Neural progenitor cell (in vitro differentiated cells): ENCODE measurements around the gene OR8G5. TPM values are rescaled to one million over a fixed set of nuclear protein-coding genes. Genes with fewer than 3 reads are reported as not detected.

Experiments
- DNase-seq: peaks from one replicate; pipeline ENCODE4 v3.0.0-alpha.2; 2016; ENCODE audit warnings: low spot score
- H2AFZ ChIP-seq: fragments of 200-600 bp; sonication (generic); replicated peaks from 2 replicates; pipeline ENCODE4 v1.6.1; 2016; ENCODE audit warnings: antibody characterized with exemption
- H3F3A ChIP-seq: fragments of 200-600 bp; sonication (generic); 2 replicates; pipeline ENCODE4 v1.6.1; 2016; ENCODE audit warnings: antibody characterized with exemption, low read depth
- H3K27ac ChIP-seq: fragments of 200-600 bp; sonication (generic); 2 replicates; pipeline ENCODE4 v1.5.1; 2016; ENCODE audit warnings: mild to moderate bottlenecking
- H3K27me3 ChIP-seq: fragments of 200-600 bp; sonication (generic); 2 replicates; pipeline ENCODE4 v1.6.1; 2016; ENCODE audit warnings: mild to moderate bottlenecking, moderate library complexity
- H3K36me3 ChIP-seq: fragments of 200-600 bp; sonication (generic); 2 replicates; pipeline ENCODE4 v1.5.1; 2016
- H3K4me1 ChIP-seq: fragments of 200-600 bp; sonication (generic); 2 replicates; pipeline ENCODE4 v1.6.1; 2016; ENCODE audit warnings: mixed run types
- H3K4me2 ChIP-seq: fragments of 200-600 bp; sonication (generic); 2 replicates; pipeline ENCODE4 v1.6.1; 2016
- H3K4me3 ChIP-seq: fragments of 200-600 bp; sonication (generic); 2 replicates; pipeline ENCODE4 v1.5.1; 2016
- H3K79me2 ChIP-seq: fragments of 200-600 bp; sonication (generic); 2 replicates; pipeline ENCODE4 v1.6.1; 2016; ENCODE audit warnings: low read depth
- H3K9ac ChIP-seq: fragments of 200-600 bp; sonication (generic); 2 replicates; pipeline ENCODE4 v1.6.1; 2016
- H3K9me3 ChIP-seq: fragments of 200-600 bp; sonication (generic); 2 replicates; pipeline ENCODE4 v1.5.1; 2016; ENCODE audit warnings: low read depth
- H4K20me1 ChIP-seq: fragments of 200-600 bp; sonication (generic); 2 replicates; pipeline ENCODE4 v1.6.1; 2016; ENCODE audit warnings: low read depth
- H3K27ac Mint-ChIP-seq: 3 replicates; pipeline ENCODE4 v1.8.0; 2021; ENCODE audit warnings: mixed read lengths
- H3K27me3 Mint-ChIP-seq: 2 replicates; pipeline ENCODE4 v1.8.0; 2022; ENCODE audit warnings: low read depth, mild to moderate bottlenecking, inconsistent platforms, moderate library complexity, mixed read lengths; ENCODE audit not compliant: insufficient read depth
- H3K36me3 Mint-ChIP-seq: 3 replicates; pipeline ENCODE4 v1.8.0; 2021; ENCODE audit warnings: mixed read lengths
- H3K4me1 Mint-ChIP-seq: 3 replicates; pipeline ENCODE4 v1.8.0; 2021; ENCODE audit warnings: mixed read lengths
- H3K4me3 Mint-ChIP-seq: 3 replicates; pipeline ENCODE4 v1.8.0; 2021; ENCODE audit warnings: mild to moderate bottlenecking, moderate library complexity, mixed read lengths
- H3K9me3 Mint-ChIP-seq: 3 replicates; pipeline ENCODE4 v1.8.0; 2020; ENCODE audit warnings: mixed read lengths
- CTCF ChIP-seq: fragments of 200-600 bp; sonication (generic); IDR thresholded peaks from 2 replicates; pipeline ENCODE4 v1.5.1; 2017; ENCODE audit warnings: antibody characterized with exemption, mild to moderate bottlenecking
- EZH2 ChIP-seq: fragments of 200-600 bp; sonication (generic); IDR thresholded peaks from 2 replicates; pipeline ENCODE4 v1.6.1; 2017; ENCODE audit warnings: antibody characterized with exemption, mild to moderate bottlenecking, moderate library complexity
- EZH2phosphoT487 ChIP-seq: fragments of 200-600 bp; sonication (generic); IDR thresholded peaks from 2 replicates; pipeline ENCODE4 v1.6.1; 2017; ENCODE audit warnings: antibody characterized with exemption
- total RNA-seq: library from RNA; depleted of rRNA; stranded (reverse); fragments of >200 nt; gene quantifications from 2 replicates; pipeline ENCODE4 v1.2.3, GENCODE V29; 2015; ENCODE audit warnings: low replicate concordance

OR8G5 gene
- total RNA-seq, 1 donor from 2014 or later = not detected

GRCh38 chr11:124311670-124312069 lies 55.5 kb downstream of the OR8G5 start:
- H3K4me1 ChIP-seq = no peaks in the 10 kb centered on the region
- no peaks in the 10 kb centered on the region for H3K36me3 ChIP-seq
- no peaks in the 10 kb centered on the region for H3K4me1 Mint-ChIP-seq
- no peak overlapping the region for H3K4me2 ChIP-seq
- H3K9me3 ChIP-seq = no peaks in the 10 kb centered on the region
- H3K27ac Mint-ChIP-seq = no peak overlapping the region
- H3K9me3 Mint-ChIP-seq = no peaks in the 10 kb centered on the region
- H4K20me1 ChIP-seq = no peaks in the 10 kb centered on the region
- no peak overlapping the region for H3K4me3 ChIP-seq
- H3K27ac ChIP-seq = no peak overlapping the region
- H3K9ac ChIP-seq = no peak overlapping the region
- no peaks in the 10 kb centered on the region for H3K27me3 Mint-ChIP-seq
- no peaks in the 10 kb centered on the region for H3K79me2 ChIP-seq
- DNase-seq = no peak
- H3F3A ChIP-seq = no peaks in the 10 kb centered on the region
- no peak overlapping the region for H2AFZ ChIP-seq
- H3K36me3 Mint-ChIP-seq = no peaks in the 10 kb centered on the region
- TF ChIP-seq EZH2 (no peak), CTCF (no peak), EZH2phosphoT487 (no peak)
- H3K27me3 ChIP-seq = no peaks in the 10 kb centered on the region
- H3K4me3 Mint-ChIP-seq = no peak overlapping the region

GRCh38 chr11:124313131-124313530 lies 57.0 kb downstream of the OR8G5 start:
- H4K20me1 ChIP-seq = no peaks in the 10 kb centered on the region
- H3K36me3 ChIP-seq = no peaks in the 10 kb centered on the region
- H3K4me1 ChIP-seq = no peaks in the 10 kb centered on the region
- Mint-ChIP-seq H3K36me3 (no peaks in the 10 kb centered on the region), H3K27ac (no peak overlapping the region), H3K4me1 (no peaks in the 10 kb centered on the region), H3K4me3 (no peak overlapping the region), H3K9me3 (no peaks in the 10 kb centered on the region), H3K27me3 (no peaks in the 10 kb centered on the region)
- no peak overlapping the region for H3K4me3 ChIP-seq
- no peaks in the 10 kb centered on the region for H3K9me3 ChIP-seq
- no peak overlapping the region for H3K4me2 ChIP-seq
- no peak overlapping the region for H3K27ac ChIP-seq
- H3K79me2 ChIP-seq = no peaks in the 10 kb centered on the region
- no peak overlapping the region for H3K9ac ChIP-seq
- H2AFZ ChIP-seq = no peak overlapping the region
- H3F3A ChIP-seq = no peaks in the 10 kb centered on the region
- H3K27me3 ChIP-seq = no peaks in the 10 kb centered on the region
- no peak for DNase-seq
- TF ChIP-seq EZH2phosphoT487 = no peak
- no peak for TF ChIP-seq CTCF
- no peak for TF ChIP-seq EZH2

- no peak within 1 kb of the TSS for H3K27ac ChIP-seq
- no peaks in the 10 kb centered on the region for H3K36me3 ChIP-seq
- Mint-ChIP-seq H3K4me3 (no peak within 1 kb of the TSS), H3K4me1 (no peaks in the 10 kb centered on the region), H3K9me3 (no peaks in the 10 kb centered on the region), H3K27me3 (no peaks in the 10 kb centered on the region), H3K27ac (no peak within 1 kb of the TSS), H3K36me3 (no peaks in the 10 kb centered on the region)
- no peak for DNase-seq
- H4K20me1 ChIP-seq = no peaks in the 10 kb centered on the region
- no peak within 1 kb of the TSS for H3K4me2 ChIP-seq
- H2AFZ ChIP-seq = no peak within 1 kb of the TSS
- H3K79me2 ChIP-seq = no peaks in the 10 kb centered on the region
- no peaks in the 10 kb centered on the region for H3F3A ChIP-seq
- H3K9ac ChIP-seq = no peak within 1 kb of the TSS
- no peaks in the 10 kb centered on the region for H3K27me3 ChIP-seq
- TF ChIP-seq EZH2phosphoT487 (no peak), CTCF (no peak), EZH2 (no peak)
- no peaks in the 10 kb centered on the region for H3K4me1 ChIP-seq
- H3K4me3 ChIP-seq = no peak within 1 kb of the TSS
- H3K9me3 ChIP-seq = no peaks in the 10 kb centered on the region
Observed at GRCh38 chr11:124313849-124314248, 57.7 kb downstream of the OR8G5 start, which contains the start of gene OR8D1. Gene OR8D1 (minus strand): TSS chr11:124313949. CDS start chr11:124310766, 3,183 bp downstream.
